HG02938 (cell line): ENCODE measurements around the gene ZNF268.
"Not testable (repeated sequence)": the region's sequence is repeated elsewhere in the genome, so short reads cannot be mapped to it uniquely, and the experiment has no call there.

ENCODE experiments used
- ATAC-seq: cut with Tn5 transposase; IDR thresholded peaks from one replicate; pipeline ENCODE4 v1.9.1; 2021; ENCODE audit warnings: mild to moderate bottlenecking, moderate library complexity; ENCODE audit not compliant: unreplicated experiment

Gene ZNF268

DNA sequence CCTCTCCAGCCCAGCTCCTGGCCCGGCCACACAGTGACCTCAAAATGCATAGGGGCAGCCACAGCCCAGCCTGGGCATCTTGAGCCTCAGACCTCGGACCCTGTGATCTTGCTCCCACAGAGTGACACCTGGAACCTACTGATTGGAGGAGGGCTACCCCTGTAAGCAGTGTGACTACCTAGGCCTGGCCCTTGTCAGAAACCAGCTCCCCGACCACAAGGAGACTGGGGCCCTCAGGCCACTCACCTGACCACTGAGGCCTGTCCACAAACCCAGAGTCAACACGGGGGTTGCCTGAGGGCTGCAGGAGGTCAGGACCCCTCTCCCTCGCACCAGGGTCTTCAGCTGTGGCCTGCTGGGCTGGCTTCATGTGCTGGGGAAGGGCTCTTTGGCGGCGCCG lies 45.4 kb downstream of the ZNF268 start:
- no peak for ATAC-seq

GRCh38 chr12:133227281-133227852 lies 46.1 kb downstream of the ZNF268 start:
- no peak for ATAC-seq

DNA sequence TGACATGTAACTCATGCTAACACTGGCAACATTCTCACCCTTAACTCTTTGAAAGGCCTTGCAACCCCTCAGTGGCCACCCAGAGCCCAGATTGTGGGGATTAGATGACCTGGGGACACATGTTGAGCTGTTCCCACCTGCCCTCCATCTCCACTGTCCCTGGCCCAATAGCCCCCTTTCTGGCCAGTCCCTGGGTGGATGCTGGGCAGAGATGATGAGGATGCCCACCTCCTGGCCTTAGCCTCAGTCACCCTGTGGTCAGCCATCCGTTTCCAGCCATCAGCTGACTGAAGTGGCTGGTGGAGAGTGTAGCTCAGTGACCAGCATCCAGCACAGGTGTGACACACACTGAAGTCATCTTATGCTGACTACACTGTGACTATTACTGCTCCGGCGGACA lies 49.7 kb downstream of the ZNF268 start:
- ATAC-seq = no peak

DNA sequence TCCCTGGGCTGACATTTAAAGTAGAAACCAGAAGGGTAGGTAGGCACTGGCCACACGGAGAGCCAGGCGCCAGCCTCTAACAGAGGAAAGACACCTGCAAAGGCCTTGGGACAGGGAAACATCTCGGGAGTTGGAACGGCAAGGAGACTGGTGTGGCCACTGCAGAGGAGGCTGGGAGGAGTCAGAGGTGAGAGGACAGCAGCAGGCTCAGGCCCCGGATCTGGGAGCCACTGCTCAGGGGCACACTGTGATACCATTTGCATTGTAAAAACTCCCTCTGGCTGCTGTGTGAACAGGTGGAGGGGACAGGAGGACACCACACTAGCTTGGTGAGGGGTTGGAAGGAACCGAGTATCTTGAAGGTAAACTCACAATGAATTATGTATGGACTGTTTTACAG lies 51.7 kb downstream of the ZNF268 start:
- no peak for ATAC-seq

DNA sequence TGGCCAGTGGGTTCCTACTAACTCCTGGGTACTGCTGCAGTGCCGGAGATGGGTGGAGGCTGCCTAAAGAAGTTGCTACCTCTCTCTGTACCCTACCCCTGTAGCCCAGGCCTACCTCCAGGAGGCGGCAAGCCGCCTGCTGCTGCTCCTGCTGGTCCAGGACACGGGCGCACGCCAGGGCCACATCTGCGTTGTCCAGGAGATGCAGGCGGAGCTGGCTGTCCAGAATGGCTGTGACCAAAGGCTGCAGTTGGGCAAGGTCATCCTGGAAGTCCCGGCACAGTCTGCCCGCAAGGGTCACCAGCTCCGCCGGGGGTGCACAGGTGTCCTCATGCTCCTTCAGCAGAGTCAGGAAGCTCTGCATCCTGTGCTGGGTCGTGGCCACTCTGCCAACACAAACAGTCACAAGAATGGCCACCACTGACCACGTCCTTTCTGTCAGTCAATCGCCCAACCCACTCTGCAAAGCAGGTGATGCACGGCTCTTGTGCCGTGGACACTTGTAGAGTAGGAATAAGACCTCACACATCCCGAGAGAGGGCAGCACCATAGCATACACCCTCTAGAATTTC lies 52.8 kb downstream of the ZNF268 start:
- ATAC-seq = no peak

DNA sequence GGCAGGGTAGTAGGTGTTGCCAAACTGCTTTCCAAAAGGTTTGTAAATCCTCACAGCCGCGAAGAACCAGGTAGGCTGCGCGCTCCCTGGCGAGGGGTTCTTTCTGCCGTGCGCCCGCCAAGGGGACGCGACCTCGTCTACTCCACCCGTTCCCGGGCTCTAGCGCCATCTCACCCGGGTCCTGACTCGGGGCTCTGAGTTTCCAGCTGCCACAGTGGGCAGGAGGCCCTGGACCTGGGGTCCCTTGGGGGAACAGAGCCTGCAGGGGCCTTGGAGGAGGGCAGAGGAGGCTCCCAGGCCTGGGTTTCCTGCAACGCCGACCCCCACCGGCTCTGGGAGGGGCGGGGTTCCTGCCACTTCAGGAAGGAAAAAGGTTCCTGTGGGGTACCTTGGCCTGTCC lies 53.7 kb downstream of the ZNF268 start:
- ATAC-seq = no peak

GRCh38 chr12:133235401-133236112 lies 54.3 kb downstream of the ZNF268 start, which contains the start of gene ANHX:
Gene ANHX (minus strand): TSS chr12:133235877. CDS start chr12:133234356, 1,521 bp downstream.
- ATAC-seq = no peak

GRCh38 chr12:133236144-133236543 lies 54.8 kb downstream of the ZNF268 start:
- no peak for ATAC-seq

DNA sequence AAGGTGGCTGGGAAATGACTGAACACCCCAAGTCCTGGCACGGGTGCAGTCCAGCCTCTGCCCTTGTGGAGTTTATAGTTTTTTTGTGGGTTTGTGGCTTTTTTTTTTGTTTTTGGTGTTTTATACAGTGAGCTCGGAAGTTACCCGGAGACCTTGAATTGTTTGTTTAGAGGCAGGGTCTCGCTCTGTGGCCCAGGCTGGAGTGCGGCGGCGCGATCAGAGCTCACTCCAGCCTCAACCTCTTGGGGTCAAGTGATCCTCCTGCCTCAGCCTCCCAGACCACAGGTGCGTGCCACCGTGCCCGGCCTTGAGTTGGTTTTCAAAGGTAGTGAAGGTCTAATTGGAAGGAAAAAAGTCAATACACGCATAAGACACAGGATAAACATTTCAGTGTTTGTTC lies 55.3 kb downstream of the ZNF268 start:
- ATAC-seq = no peak

DNA sequence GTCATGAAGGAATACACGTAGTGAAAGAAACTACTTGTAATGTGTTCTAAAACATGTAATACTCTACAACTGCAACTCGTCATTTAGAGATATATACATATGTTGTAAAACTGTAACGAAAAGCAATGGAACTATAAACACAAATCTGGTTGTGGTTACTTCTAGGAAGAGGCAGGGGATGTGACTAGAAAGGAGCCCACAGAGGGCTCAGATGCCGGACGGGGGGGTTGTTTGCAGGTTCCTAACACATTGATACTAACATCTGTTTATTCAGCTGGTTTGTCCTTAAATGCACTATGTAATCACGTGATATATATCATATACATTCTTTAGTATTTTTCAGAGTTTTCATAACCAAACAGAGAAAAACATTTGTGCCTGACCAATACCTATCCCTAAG lies 70.4 kb downstream of the ZNF268 start:
- ATAC-seq = no peak

GRCh38 chr12:133255833-133256232 lies 74.5 kb downstream of the ZNF268 start:
- ATAC-seq = not testable (repeated sequence)

DNA sequence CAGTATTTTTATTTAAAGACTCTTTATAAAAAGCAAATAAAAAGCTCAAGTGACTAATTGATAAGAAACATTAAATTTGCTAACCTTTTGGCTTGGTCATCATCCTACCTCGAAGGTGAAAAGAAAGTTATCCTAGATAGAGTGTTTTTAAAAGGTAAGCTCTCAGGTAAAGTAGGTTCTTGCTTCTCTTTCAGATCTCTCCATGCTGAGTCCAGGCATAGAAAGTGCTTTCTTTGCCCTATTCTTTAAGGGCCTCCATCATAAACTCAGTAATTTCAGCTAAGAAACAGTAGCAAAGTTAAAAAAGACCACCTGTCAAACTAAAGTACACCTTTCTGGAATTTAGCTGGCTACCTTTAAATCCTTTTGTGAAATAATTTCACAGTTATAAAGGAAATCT lies 75.0 kb downstream of the ZNF268 start:
- no peak for ATAC-seq

DNA sequence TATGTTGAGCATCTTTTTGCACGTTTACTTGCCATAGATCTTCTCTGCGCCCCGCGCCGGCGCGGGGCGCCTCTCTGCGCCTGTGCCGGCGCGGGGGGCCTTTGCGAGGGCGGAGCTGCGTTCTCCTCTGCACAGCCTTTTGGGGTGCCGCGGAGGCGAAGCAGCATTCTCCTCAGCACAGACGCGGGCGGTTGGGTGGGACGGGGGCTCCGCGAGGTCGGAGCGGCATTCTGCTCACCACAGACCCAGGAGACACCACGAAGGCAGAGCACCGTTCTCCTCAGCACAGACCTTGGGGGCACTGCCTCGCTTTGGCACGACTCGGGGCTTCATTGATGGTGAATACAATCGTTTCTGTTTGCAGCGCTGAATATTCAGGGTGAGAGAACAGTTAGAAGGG lies 82.9 kb downstream of the ZNF268 start:
- ATAC-seq = no peak
